Endothelial cell (in vitro differentiated cells): Measurements from ENCODE around the gene DCDC2C. TPM values are rescaled to one million over a fixed set of nuclear protein-coding genes. Genes with fewer than 3 reads are reported as not detected.
"Not testable (repeated sequence)": the region's sequence is repeated elsewhere in the genome, so short reads cannot be mapped to it uniquely, and the experiment has no call there.

Experiments
- DNase-seq: peaks from one replicate; pipeline ENCODE4 v3.0.0; 2021; ENCODE audit warnings: low spot score
- H3K27ac Mint-ChIP-seq: one replicate; pipeline ENCODE4 v1.8.0; 2021; ENCODE audit warnings: mixed read lengths, inconsistent platforms; ENCODE audit not compliant: unreplicated experiment
- H3K27me3 Mint-ChIP-seq: one replicate; pipeline ENCODE4 v1.8.0; 2021; ENCODE audit warnings: mild to moderate bottlenecking, moderate library complexity, mixed read lengths, inconsistent platforms; ENCODE audit not compliant: unreplicated experiment
- H3K36me3 Mint-ChIP-seq: one replicate; pipeline ENCODE4 v1.8.0; 2021; ENCODE audit warnings: mild to moderate bottlenecking, low read depth, mixed read lengths, inconsistent platforms; ENCODE audit not compliant: unreplicated experiment
- H3K4me1 Mint-ChIP-seq: one replicate; pipeline ENCODE4 v1.8.0; 2021; ENCODE audit warnings: mild to moderate bottlenecking, mixed read lengths, inconsistent platforms; ENCODE audit not compliant: unreplicated experiment
- H3K4me3 Mint-ChIP-seq: one replicate; pipeline ENCODE4 v1.8.0; 2021; ENCODE audit warnings: mild to moderate bottlenecking, mixed read lengths, inconsistent platforms; ENCODE audit not compliant: unreplicated experiment
- H3K9me3 Mint-ChIP-seq: one replicate; pipeline ENCODE4 v1.8.0; 2021; ENCODE audit warnings: mixed read lengths, inconsistent platforms; ENCODE audit not compliant: unreplicated experiment
- CTCF ChIP-seq: fragments of 200-600 bp; sonication (generic); IDR thresholded peaks from one replicate; pipeline ENCODE4 v1.5.0; 2021; ENCODE audit warnings: antibody characterized with exemption; ENCODE audit not compliant: unreplicated experiment
- total RNA-seq: library from RNA; stranded (reverse); fragmentation: NEBNext Ultra II Directional; extraction: Animal tissue kit (Norgen Biotek cat#: 25700); gene quantifications from one replicate; pipeline ENCODE4 v1.2.1, GENCODE V29; 2021; ENCODE audit not compliant: unreplicated experiment

The DCDC2C gene
- total RNA-seq, 1 donor from 2014 or later = not detected

- no peak overlapping the region for H3K4me3 Mint-ChIP-seq
- H3K27ac Mint-ChIP-seq = no peak overlapping the region
- no peaks in the 10 kb centered on the region for H3K9me3 Mint-ChIP-seq
- H3K4me1 Mint-ChIP-seq = peaks cover 4% of the 10 kb centered on the region
- no peaks in the 10 kb centered on the region for H3K36me3 Mint-ChIP-seq
- peaks cover 2% of the 10 kb centered on the region for H3K27me3 Mint-ChIP-seq
- DNase-seq = no peak
- TF ChIP-seq CTCF = no peak
These were observed 111.4 kb downstream of the DCDC2C start for GRCh38 chr2:3814706-3815245.

- not testable (repeated sequence) for H3K36me3 Mint-ChIP-seq, DNase-seq, H3K9me3 Mint-ChIP-seq, H3K27ac Mint-ChIP-seq, H3K4me3 Mint-ChIP-seq, H3K27me3 Mint-ChIP-seq, H3K4me1 Mint-ChIP-seq
These were observed 113.8 kb downstream of the DCDC2C start for GRCh38 chr2:3817144-3817543.

- H3K27ac Mint-ChIP-seq = no peak overlapping the region
- H3K36me3 Mint-ChIP-seq = no peaks in the 10 kb centered on the region
- no peak for TF ChIP-seq CTCF
- H3K9me3 Mint-ChIP-seq = peaks cover 6% of the 10 kb centered on the region
- peaks cover 1% of the 10 kb centered on the region for H3K27me3 Mint-ChIP-seq
- H3K4me1 Mint-ChIP-seq = no peaks in the 10 kb centered on the region
- no peak for DNase-seq
- no peak overlapping the region for H3K4me3 Mint-ChIP-seq
These were observed 120.4 kb downstream of the DCDC2C start for GRCh38 chr2:3823748-3824147.

DNA sequence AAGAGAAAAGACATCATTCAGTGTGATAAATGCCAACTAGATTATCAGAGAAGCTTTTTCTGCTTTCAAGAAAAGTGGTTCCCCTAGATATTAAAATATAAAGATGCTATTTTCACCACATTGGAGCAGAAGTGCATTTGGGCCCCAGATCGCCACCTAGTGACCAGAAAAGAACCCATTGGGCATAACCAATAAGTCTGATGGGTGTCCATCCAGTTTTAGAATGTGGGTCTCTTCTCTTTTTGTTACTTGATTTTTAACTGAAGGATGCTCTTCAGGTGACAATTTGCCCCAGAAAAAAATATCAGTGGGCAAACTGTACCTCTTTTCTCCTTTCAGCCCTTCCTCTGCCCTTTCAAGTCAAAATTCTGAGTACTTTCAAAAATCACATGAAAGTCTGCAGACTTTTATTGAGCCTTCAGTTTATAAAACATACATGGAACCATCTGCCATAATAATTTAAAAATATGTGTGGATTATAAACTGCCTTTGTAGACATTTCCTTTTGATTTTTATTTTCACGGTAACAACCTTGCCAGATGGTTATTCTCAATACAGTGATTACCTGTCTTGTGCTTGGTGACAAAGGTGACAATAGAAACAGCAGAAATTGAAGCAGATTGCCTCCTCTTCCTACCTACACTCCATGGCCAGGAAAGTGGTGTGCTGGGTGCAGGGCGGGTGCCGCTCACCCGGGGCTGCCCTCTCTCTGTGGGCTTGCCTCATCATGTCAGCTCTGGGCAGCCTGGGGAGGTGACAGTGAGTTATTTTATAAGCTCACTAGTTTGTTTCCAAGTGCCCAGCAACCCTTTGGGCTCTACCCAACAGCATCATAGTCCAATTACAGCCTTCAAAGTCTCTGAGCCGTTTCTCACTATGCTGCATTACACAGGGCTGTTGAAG, 124.5 kb downstream of the DCDC2C start:
- H3K27me3 Mint-ChIP-seq = peaks cover 7% of the 10 kb centered on the region
- H3K4me1 Mint-ChIP-seq = no peaks in the 10 kb centered on the region
- DNase-seq = peak; percentile 36
- no peak overlapping the region for H3K4me3 Mint-ChIP-seq
- peak; percentile 26 for TF ChIP-seq CTCF
- H3K9me3 Mint-ChIP-seq = peaks cover 9% of the 10 kb centered on the region
- H3K27ac Mint-ChIP-seq = no peak overlapping the region
- no peaks in the 10 kb centered on the region for H3K36me3 Mint-ChIP-seq

DNA sequence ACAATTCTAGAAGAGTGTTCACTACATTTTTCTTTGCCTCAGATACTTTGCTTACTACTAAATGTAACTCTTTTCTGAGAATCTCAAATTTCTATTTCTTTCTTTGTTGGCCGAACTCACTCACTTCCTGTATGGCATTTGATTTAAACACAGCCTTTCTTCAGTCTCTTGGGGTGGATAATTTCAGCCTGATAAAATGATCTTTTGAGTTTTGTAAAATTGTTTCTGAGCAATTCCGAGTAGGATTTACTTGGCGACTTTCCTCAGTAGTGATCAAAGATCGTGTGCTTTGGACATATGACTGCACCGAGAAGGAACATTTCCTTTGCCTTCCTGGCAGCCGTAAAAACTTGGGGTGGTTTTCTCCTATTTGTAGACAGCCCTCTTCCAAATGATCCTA, 127.4 kb downstream of the DCDC2C start:
- Mint-ChIP-seq H3K9me3 (peaks cover 9% of the 10 kb centered on the region), H3K36me3 (no peaks in the 10 kb centered on the region), H3K4me1 (no peaks in the 10 kb centered on the region), H3K4me3 (no peak overlapping the region), H3K27ac (no peak overlapping the region), H3K27me3 (peaks cover 7% of the 10 kb centered on the region)
- no peak for TF ChIP-seq CTCF
- no peak for DNase-seq
